Measurements from ENCODE around the gene DCDC2B.

The DCDC2B gene

DNA sequence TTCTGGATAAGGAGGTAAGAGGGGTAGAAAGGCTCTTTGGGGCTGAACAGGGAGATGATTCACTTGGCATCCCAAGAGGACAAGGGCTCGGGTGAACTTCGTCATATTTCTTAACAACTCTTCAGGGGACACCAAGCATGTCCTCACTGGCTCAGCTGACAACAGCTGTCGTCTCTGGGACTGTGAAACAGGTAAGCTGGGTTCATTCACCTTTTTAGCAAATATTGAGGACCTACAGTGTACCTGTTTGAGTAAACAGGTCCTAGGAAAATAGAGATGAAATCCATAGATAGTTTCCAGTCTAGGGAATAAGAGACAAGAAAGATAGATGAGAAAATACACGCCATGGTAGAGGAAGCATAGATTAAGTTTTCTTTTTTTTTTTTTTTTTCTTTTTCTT, 15.4 kb downstream of the DCDC2B start:
- DNase-seq (no peak), ATAC-seq (no peak)

DNA sequence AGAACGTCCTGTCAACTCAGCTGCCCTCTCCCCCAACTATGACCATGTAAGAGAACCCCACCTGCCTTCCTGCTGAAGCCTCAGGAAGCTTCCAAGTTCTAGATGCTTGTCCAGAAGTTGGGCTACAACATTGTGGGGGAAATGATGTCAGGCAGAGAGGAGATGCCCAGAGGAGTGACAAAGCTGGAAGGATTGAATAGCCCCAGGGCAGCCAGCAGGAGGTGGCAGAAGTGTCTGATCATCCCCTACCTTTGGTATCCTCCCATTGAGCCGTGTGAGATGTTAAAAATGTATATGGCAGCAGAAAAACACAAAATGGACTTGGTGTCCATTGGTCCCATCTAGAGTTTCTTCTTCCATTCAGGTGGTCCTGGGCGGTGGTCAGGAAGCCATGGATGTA, 19.9 kb downstream of the DCDC2B start:
- DNase-seq: no peak
- no peak for ATAC-seq

DNA sequence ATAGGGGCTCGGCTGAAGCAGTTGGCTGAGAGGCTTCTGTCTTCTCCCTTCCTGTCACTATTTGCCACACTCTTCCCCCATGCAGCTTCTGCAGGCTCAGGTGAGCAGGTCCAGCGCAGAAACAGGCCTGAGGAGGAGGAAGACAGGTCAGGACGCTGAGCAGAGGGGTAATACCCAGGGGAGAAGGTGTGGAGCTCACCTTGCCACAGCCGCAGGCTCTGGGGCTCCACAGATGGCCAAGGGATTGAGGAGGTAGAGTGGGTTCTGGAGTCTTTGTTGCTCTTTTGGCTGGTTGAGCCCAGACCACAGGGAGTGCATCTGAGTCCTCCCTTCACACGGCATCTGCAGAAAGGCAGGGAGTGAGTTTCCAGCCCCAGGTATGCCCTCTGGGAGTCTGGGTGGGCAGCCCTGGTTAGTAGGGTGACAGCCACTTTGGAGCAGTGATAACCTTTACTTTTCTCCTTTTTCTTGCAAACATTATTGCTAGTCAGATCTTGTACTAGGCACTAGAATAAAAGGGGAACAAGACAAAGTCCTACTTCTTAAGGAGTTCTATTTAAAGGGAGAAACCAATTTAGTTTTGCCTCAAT, 23.0 kb downstream of the DCDC2B start:
- DNase-seq: no peak
- ATAC-seq: no peak

DNA sequence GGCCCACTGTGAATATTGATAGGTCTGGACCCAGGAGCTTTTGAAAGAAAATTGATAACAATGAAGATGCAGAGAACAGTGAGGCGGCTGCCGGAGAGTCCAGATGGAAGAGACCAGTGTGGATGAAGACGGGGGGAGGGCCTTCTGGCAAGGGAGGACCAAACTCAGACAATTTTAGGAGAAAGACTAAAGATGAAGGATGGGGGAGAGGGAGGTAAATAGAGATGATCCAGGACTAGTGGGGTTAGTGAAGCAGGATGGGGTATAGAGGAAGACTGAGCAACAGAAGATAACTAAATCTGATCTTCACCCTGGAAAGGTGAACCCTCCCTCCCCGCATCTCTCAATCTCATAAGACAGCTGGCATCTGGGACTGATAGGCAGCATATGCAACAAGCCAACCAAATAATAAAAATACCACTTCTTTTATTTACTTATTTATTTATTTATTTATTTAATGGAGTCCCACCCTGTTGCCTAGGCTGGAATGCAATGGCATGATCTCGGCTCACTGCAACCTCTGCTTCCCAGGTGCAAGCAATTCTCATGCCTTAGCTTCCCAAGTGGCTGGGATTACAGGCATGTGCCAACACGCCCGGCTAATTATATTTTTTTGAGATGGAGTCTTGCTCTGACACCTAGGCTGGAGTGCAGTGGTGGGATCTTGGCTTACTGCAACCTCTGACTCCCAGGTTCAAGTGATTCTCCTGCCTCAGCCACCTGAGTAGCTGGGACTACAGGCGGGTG, 23.8 kb downstream of the DCDC2B start:
- no peak for ATAC-seq
- DNase-seq: no peak

GRCh38 chr1:32234792-32235191, 25.9 kb downstream of the DCDC2B start:
- ATAC-seq: no peak

GRCh38 chr1:32239337-32239736, 30.4 kb downstream of the DCDC2B start:
- no peak for ATAC-seq
- DNase-seq: no peak

More at GRCh38 chr1:32234792-32235191, 25.9 kb downstream of the DCDC2B start:
- no peak for DNase-seq

DNA sequence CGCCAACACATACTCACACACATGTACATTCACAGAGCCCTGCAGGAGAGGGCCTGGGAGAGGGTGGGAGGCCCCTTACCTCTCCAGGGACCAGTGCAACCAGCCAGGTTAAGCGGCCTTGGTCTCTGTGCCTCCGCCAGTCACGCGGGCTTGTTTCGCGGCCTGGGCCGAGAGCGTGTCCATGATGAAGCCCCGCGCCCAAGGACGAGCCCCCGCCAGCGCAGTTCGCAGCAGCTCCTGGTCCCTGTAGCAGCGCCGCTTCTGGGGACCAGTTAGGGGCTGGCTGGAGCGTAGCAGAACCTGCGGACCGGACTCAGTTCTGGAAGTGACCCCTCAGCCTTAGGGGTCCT, 30.9 kb downstream of the DCDC2B start:
- DNase-seq (no peak), ATAC-seq (no peak)

DNA sequence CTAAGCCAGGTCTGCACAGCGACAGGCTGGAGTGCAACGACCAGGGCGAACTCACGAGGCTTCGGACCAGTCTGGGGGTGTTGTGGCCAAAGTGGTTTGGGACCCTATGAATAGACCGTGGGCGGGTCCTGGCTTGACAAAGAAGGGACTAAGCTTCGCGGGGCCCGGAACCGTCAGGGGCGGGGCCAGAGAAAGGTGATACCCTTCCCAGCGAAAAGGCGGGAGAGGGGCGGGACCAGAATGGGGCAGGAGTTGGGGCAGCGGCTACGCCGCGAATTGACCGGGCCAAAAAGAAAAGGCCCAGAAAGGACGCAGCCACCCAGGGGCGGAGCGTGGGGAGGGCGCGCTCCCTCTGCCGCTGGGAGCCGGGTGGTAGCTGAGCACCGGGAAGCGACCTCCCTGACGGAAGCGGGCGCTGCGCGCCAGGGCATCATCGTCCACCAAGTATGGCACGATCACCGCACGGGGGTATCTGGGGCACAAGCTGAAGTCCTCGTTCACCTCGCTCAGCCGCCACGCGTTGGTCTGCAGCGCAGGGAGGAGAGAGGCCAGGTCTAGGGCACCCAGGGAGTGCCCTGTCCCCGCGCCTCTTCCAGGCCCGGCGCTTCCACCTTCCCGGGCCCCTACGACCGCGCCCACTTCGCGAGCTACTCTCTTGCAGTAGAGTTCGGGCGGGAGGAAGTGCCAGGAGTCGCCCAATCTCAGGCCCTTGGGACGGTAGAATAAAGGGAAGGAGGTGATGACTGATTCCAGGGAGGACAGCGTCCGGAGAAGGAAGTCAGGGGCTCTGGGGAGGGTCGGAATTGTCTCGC, 31.5 kb downstream of the DCDC2B start:
- DNase-seq (peak; percentile 65), ATAC-seq (peak; percentile 71)

GRCh38 chr1:32241001-32241763, 32.3 kb downstream of the DCDC2B start:
- ATAC-seq (peak; percentile 71), DNase-seq (peak; percentile 57)

DNA sequence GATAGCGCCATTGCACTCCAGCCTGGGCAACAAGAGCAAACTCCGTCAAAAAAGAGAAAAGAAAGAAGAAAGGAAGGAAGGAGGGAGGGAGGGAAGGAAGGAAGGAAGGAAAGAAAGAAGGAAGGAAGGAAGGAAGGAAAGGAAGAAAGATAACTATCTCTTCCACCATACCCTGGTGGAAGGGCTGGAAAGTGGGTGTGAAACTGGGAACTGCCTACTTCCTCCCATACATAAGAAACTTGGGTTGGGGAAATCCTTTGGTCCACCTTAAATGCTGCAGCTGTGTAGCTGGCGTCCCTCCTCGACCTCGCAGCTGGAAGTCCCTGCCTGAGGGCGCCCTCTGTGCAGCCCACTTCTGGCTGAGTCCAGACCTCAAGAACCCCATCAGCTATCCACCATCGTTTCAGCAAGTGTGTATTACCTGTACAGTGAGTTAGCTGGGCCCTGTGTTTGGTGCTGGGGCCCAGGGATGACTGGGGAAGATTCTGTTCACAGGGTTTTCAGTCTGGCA, 33.5 kb downstream of the DCDC2B start:
- DNase-seq (no peak), ATAC-seq (no peak)

DNA sequence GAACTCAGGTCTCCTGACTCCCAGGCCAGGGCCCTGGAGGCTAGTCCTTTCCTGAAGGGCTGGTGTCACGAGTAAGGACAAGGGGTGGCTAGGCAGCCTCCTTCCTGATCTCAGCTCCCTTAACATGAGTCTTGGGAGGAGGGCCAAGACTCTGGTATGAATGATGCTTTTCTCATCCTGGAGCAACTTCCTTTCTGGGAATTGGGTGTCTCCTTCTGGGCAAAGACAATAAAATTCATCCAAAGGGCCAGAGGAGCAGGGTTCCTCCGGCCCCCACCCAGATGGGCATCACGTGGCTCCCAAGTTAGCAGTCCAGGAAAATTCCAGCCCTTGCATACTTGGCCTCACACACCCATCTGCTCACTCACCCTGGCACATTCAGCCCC, 38.0 kb downstream of the DCDC2B start, which contains the start of gene FAM167B:
Gene FAM167B (plus strand): TSS at position 335 of the 386 bp plus-strand sequence. CDS start 200 bp downstream, outside the sequence.
- ATAC-seq: no peak
- DNase-seq: no peak

GRCh38 chr1:32247452-32247851, 38.6 kb downstream of the DCDC2B start:
- ATAC-seq (no peak), DNase-seq (no peak)

GRCh38 chr1:32247983-32248889, 39.3 kb downstream of the DCDC2B start:
- peak; percentile 23 for ATAC-seq
- peak; percentile 93 for DNase-seq

DNA sequence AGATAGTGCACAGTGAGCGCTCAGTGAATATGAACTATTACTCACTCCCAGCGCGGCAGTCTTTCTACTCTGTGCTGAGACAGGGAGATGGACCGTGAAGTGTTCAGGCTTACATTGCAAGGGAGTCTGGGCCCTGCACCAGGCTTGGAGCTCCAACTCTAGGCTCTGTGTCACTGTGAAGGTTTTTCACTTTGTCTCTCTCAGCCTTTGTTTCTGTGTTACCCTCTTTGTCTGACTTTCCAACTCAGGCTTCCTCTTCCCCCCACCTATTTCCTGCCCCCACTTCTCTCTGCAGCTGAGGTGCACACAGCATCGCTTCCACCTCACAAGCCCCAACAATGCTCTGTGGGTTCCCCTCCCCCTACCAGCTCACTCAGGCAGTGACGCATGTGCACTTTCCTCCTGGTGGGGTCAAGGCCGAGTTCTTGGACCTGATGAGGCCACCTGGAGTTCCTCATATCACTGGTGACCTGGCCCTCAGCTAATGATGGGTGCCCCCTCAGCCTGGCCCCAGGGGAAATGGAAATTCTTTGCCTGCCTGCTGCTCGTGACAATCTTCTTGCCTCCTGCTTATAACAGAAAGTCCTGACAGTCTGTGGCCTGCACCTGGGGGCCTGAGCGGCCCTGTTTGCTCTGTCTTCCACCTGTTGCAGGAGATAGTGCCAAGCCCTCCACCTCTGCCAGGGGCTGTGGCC, 41.1 kb downstream of the DCDC2B start:
- DNase-seq: peak; percentile 85
- ATAC-seq: peak; percentile 72

- ATAC-seq (peak; percentile 48), DNase-seq (peak; percentile 83)
Measured at GRCh38 chr1:32250893-32251716, 42.2 kb downstream of the DCDC2B start, which contains the start of gene LCK. Gene LCK, plus strand, starts transcription at chr1:32251265. Its CDS starts 23,065 bp downstream, at chr1:32274330.

GRCh38 chr1:32255072-32256071, 46.5 kb downstream of the DCDC2B start:
- ATAC-seq (no peak), DNase-seq (no peak)

GRCh38 chr1:32256473-32257226, 47.8 kb downstream of the DCDC2B start:
- ATAC-seq (peak; percentile 17), DNase-seq (no peak)

DNA sequence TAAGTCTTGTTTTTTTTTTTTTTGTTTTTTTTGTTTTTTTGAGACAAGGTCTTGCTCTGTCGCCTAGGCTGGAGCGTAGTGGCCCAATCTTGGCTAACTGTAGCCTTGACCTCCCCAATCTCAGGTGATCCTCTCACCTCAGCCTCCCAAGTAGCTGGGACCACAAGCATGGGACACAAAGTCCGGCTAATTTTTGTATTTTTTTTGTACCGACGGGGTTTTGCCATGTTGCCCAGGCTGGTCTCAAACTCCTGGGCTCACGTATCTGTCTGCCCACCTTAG, 48.3 kb downstream of the DCDC2B start:
- DNase-seq (no peak), ATAC-seq (no peak)

Measured in stimulated activated naive CD8-positive, alpha-beta T cell treated with anti-CD3 and anti-CD28 coated beads, Interleukin-15, Interleukin-2, amounts not matched to agents 100 U/mL and 50 U/mL, for 24 hours (primary cell).